ENCODE measurements around the gene SPATA2L.

The SPATA2L gene

GRCh38 chr16:89660146-89660545, 41.4 kb downstream of the SPATA2L start:
- no peak for DNase-seq (ENCODE audit: extremely low read depth in 1 of 2, low read depth in 1 of 2)

- no peak for DNase-seq (ENCODE audit: extremely low read depth in 1 of 2, low read depth in 1 of 2)
Observed at GRCh38 chr16:89658221-89658879, 43.2 kb downstream of the SPATA2L start.

GRCh38 chr16:89657442-89658220, 43.9 kb downstream of the SPATA2L start, which contains the start of the genes CHMP1A and SPATA33:
TSS of gene CHMP1A (minus strand) at chr16:89657708. CDS start at chr16:89657588, 120 bp downstream.
TSS of gene SPATA33 (plus strand) at chr16:89657836. CDS start at chr16:89657912, 76 bp downstream.
- DNase-seq (ENCODE audit: extremely low read depth in 1 of 2, low read depth in 1 of 2), result peak; percentile 80 to 87

GRCh38 chr16:89656435-89657121, 44.9 kb downstream of the SPATA2L start:
- DNase-seq (ENCODE audit: extremely low read depth in 1 of 2, low read depth in 1 of 2), result no peak

GRCh38 chr16:89655062-89655643, 46.4 kb downstream of the SPATA2L start:
- no peak for DNase-seq (ENCODE audit: extremely low read depth in 1 of 2, low read depth in 1 of 2)

- DNase-seq (ENCODE audit: extremely low read depth in 1 of 2, low read depth in 1 of 2), result no peak
Observed at GRCh38 chr16:89653656-89654295, 47.7 kb downstream of the SPATA2L start.

GRCh38 chr16:89651584-89651983, 49.9 kb downstream of the SPATA2L start:
- no peak for DNase-seq (ENCODE audit: extremely low read depth in 1 of 2, low read depth in 1 of 2)

GRCh38 chr16:89646906-89647305, 54.6 kb downstream of the SPATA2L start:
- no peak for DNase-seq (ENCODE audit: extremely low read depth in 1 of 2, low read depth in 1 of 2)
